ENCODE results near the gene GNPAT. TPM values are rescaled to one million over a fixed set of nuclear protein-coding genes. Genes with fewer than 3 reads are reported as not detected.

GNPAT gene
- total RNA-seq, 4 donors from 2014 or later: 34.8 to 55.4 (median 37.5) TPM

GRCh38 chr1:231199868-231200267 is 41.1 kb upstream of the GNPAT start:
- no peak for TF ChIP-seq CTCF (IDR thresholded peaks at IDR 0.05; ENCODE audit: low read depth)

- TF ChIP-seq CTCF (IDR thresholded peaks at IDR 0.05; ENCODE audit: low read depth): no peak
Observed at GRCh38 chr1:231200388-231201031, 40.5 kb upstream of the GNPAT start.

GRCh38 chr1:231201375-231201978 is 39.5 kb upstream of the GNPAT start:
- TF ChIP-seq CTCF (IDR thresholded peaks at IDR 0.05; ENCODE audit: low read depth): no peak

- no peak for TF ChIP-seq CTCF (IDR thresholded peaks at IDR 0.05; ENCODE audit: low read depth)
Observed at GRCh38 chr1:231201979-231202633, 38.9 kb upstream of the GNPAT start.

GRCh38 chr1:231203259-231204057 is 37.6 kb upstream of the GNPAT start:
- TF ChIP-seq CTCF (IDR thresholded peaks at IDR 0.05; ENCODE audit: low read depth): no peak

- TF ChIP-seq CTCF (IDR thresholded peaks at IDR 0.05; ENCODE audit: low read depth): no peak
Observed at GRCh38 chr1:231206856-231207255, 34.2 kb upstream of the GNPAT start.

- TF ChIP-seq CTCF (IDR thresholded peaks at IDR 0.05; ENCODE audit: low read depth): no peak
Observed at GRCh38 chr1:231207437-231207836, 33.6 kb upstream of the GNPAT start.
